ENCODE measurements around the gene PREP. TPM values are rescaled to one million over a fixed set of nuclear protein-coding genes. Genes with fewer than 3 reads are reported as not detected.

PREP gene
- total RNA-seq, 1 donor from 2014 or later = 55.4 TPM

GRCh38 chr6:105282631-105283585 lies 120.0 kb downstream of the PREP start:
- Mint-ChIP-seq H3K4me1 (ENCODE audit: low read depth, unreplicated experiment) (no peaks in the 10 kb centered on the region), H3K4me3 (ENCODE audit: unreplicated experiment) (no peak overlapping the region), H3K9me3 (ENCODE audit: unreplicated experiment) (no peaks in the 10 kb centered on the region), H3K27ac (ENCODE audit: unreplicated experiment) (no peak overlapping the region), H3K36me3 (ENCODE audit: low read depth, unreplicated experiment) (peaks cover 13% of the 10 kb centered on the region), H3K27me3 (ENCODE audit: low read depth, unreplicated experiment) (no peaks in the 10 kb centered on the region)
- DNase-seq (ENCODE audit: low read depth) (no peak), FAIRE-seq (no peak)
- Histone ChIP-seq H4K20me1 (ENCODE audit: insufficient read depth, low read length) (no peaks in the 10 kb centered on the region), H3K4me2 (ENCODE audit: low read length) (no peak overlapping the region), H3K9ac (ENCODE audit: low read length) (no peak overlapping the region), H3K4me3 (ENCODE audit: insufficient read depth, low read depth, low read length) (no peak overlapping the region), H3K27me3 (ENCODE audit: insufficient read depth, low read length) (no peaks in the 10 kb centered on the region), H2AFZ (ENCODE audit: low read depth, low read length) (no peak overlapping the region), H3K36me3 (ENCODE audit: insufficient read depth, low read length) (peaks cover 15% of the 10 kb centered on the region), H3K4me1 (ENCODE audit: insufficient read depth, low read length) (no peaks in the 10 kb centered on the region), H3K79me2 (ENCODE audit: insufficient read depth, low read length) (no peaks in the 10 kb centered on the region), H3K9me3 (ENCODE audit: insufficient read depth, low read depth, low read length) (no peaks in the 10 kb centered on the region), H3K27ac (ENCODE audit: low read depth, low read length) (no peak overlapping the region)
- no peak for TF ChIP-seq CTCF (IDR thresholded peaks at IDR 0.05; ENCODE audit: insufficient read depth, low read depth, low read length)
- no peak for TF ChIP-seq EZH2 (IDR thresholded peaks at IDR 0.05; ENCODE audit: insufficient read depth, low read length)

- DNase-seq (ENCODE audit: low read depth) (no peak), FAIRE-seq (no peak)
- no peak overlapping the region for H3K27ac Mint-ChIP-seq (ENCODE audit: unreplicated experiment)
- no peak for TF ChIP-seq EZH2 (IDR thresholded peaks at IDR 0.05; ENCODE audit: insufficient read depth, low read length)
- TF ChIP-seq CTCF (IDR thresholded peaks at IDR 0.05; ENCODE audit: insufficient read depth, low read depth, low read length) = no peak
- Histone ChIP-seq H2AFZ (ENCODE audit: low read depth, low read length) (no peak overlapping the region), H3K9me3 (ENCODE audit: insufficient read depth, low read depth, low read length) (no peaks in the 10 kb centered on the region), H3K4me1 (ENCODE audit: insufficient read depth, low read length) (no peaks in the 10 kb centered on the region), H3K9ac (ENCODE audit: low read length) (no peak overlapping the region), H3K4me3 (ENCODE audit: insufficient read depth, low read depth, low read length) (no peak overlapping the region), H3K36me3 (ENCODE audit: insufficient read depth, low read length) (peaks cover 30% of the 10 kb centered on the region), H4K20me1 (ENCODE audit: insufficient read depth, low read length) (no peaks in the 10 kb centered on the region), H3K4me2 (ENCODE audit: low read length) (no peak overlapping the region), H3K27me3 (ENCODE audit: insufficient read depth, low read length) (no peaks in the 10 kb centered on the region), H3K27ac (ENCODE audit: low read depth, low read length) (no peak overlapping the region), H3K79me2 (ENCODE audit: insufficient read depth, low read length) (no peaks in the 10 kb centered on the region)
- H3K9me3 Mint-ChIP-seq (ENCODE audit: unreplicated experiment) = no peaks in the 10 kb centered on the region
- peaks cover 18% of the 10 kb centered on the region for H3K36me3 Mint-ChIP-seq (ENCODE audit: low read depth, unreplicated experiment)
- H3K4me3 Mint-ChIP-seq (ENCODE audit: unreplicated experiment) = no peak overlapping the region
- H3K4me1 Mint-ChIP-seq (ENCODE audit: low read depth, unreplicated experiment) = no peaks in the 10 kb centered on the region
- no peaks in the 10 kb centered on the region for H3K27me3 Mint-ChIP-seq (ENCODE audit: low read depth, unreplicated experiment)
Observed at GRCh38 chr6:105280033-105280432, 122.8 kb downstream of the PREP start.

GRCh38 chr6:105279463-105279862 lies 123.4 kb downstream of the PREP start:
- no peaks in the 10 kb centered on the region for H3K79me2 ChIP-seq (ENCODE audit: insufficient read depth, low read length)
- no peaks in the 10 kb centered on the region for H3K27me3 Mint-ChIP-seq (ENCODE audit: low read depth, unreplicated experiment)
- no peak overlapping the region for H3K4me3 Mint-ChIP-seq (ENCODE audit: unreplicated experiment)
- TF ChIP-seq CTCF (IDR thresholded peaks at IDR 0.05; ENCODE audit: insufficient read depth, low read depth, low read length) (no peak), EZH2 (IDR thresholded peaks at IDR 0.05; ENCODE audit: insufficient read depth, low read length) (no peak)
- peaks cover 16% of the 10 kb centered on the region for H3K36me3 Mint-ChIP-seq (ENCODE audit: low read depth, unreplicated experiment)
- no peaks in the 10 kb centered on the region for H3K9me3 ChIP-seq (ENCODE audit: insufficient read depth, low read depth, low read length)
- DNase-seq (ENCODE audit: low read depth) (no peak), FAIRE-seq (no peak)
- no peaks in the 10 kb centered on the region for H3K4me1 ChIP-seq (ENCODE audit: insufficient read depth, low read length)
- H3K9ac ChIP-seq (ENCODE audit: low read length) = no peak overlapping the region
- H3K9me3 Mint-ChIP-seq (ENCODE audit: unreplicated experiment) = no peaks in the 10 kb centered on the region
- H3K4me3 ChIP-seq (ENCODE audit: insufficient read depth, low read depth, low read length) = no peak overlapping the region
- H3K27ac ChIP-seq (ENCODE audit: low read depth, low read length) = no peak overlapping the region
- no peaks in the 10 kb centered on the region for H3K4me1 Mint-ChIP-seq (ENCODE audit: low read depth, unreplicated experiment)
- H2AFZ ChIP-seq (ENCODE audit: low read depth, low read length) = no peak overlapping the region
- H3K36me3 ChIP-seq (ENCODE audit: insufficient read depth, low read length) = peaks cover 30% of the 10 kb centered on the region
- H3K4me2 ChIP-seq (ENCODE audit: low read length) = no peak overlapping the region
- H4K20me1 ChIP-seq (ENCODE audit: insufficient read depth, low read length) = no peaks in the 10 kb centered on the region
- H3K27me3 ChIP-seq (ENCODE audit: insufficient read depth, low read length) = no peaks in the 10 kb centered on the region
- H3K27ac Mint-ChIP-seq (ENCODE audit: unreplicated experiment) = no peak overlapping the region

Data from astrocyte (in vitro differentiated cells and primary cell).